ENCODE results near the gene GOT1.
A peak's percentile ranks its signal among the peaks of the same experiment; 100 is the strongest.

GOT1 gene

GRCh38 chr10:99394256-99394655 lies 36.2 kb downstream of the GOT1 start:
- H3K36me3 ChIP-seq (replicated peaks; ENCODE audit: low read depth, low read length) = no peaks in the 10 kb centered on the region
- no peaks in the 10 kb centered on the region for H3K27me3 ChIP-seq (ENCODE audit: low read depth, low read length)
- H3K4me1 ChIP-seq (ENCODE audit: low read length) = peaks cover 16% of the 10 kb centered on the region
- no peak overlapping the region for H3K4me3 ChIP-seq (ENCODE audit: low read length)
- peak overlapping the region; percentile 15; the same call in 1 of the 2 replicates for H3K4me2 ChIP-seq (ENCODE audit: low read length)
- no peak overlapping the region for H2AFZ ChIP-seq (ENCODE audit: low read depth, low read length)
- H4K20me1 ChIP-seq (ENCODE audit: insufficient read depth, low read length) = no peaks in the 10 kb centered on the region
- no peaks in the 10 kb centered on the region for H3K79me2 ChIP-seq (ENCODE audit: low read length)
- H3K9ac ChIP-seq (ENCODE audit: low read length) = no peak overlapping the region
- TF ChIP-seq CTCF (IDR thresholded peaks at IDR 0.05; ENCODE audit: low read depth, low read length) (no peak), EZH2phosphoT487 (IDR thresholded peaks at IDR 0.05; ENCODE audit: low read depth) (no peak)
- no peak overlapping the region for H3K27ac ChIP-seq (ENCODE audit: low read length)
- no peaks in the 10 kb centered on the region for H3K9me3 ChIP-seq (ENCODE audit: insufficient read depth, low read length)

GRCh38 chr10:99393683-99394082 lies 36.7 kb downstream of the GOT1 start:
- no peak overlapping the region for H2AFZ ChIP-seq (ENCODE audit: low read depth, low read length)
- no peaks in the 10 kb centered on the region for H4K20me1 ChIP-seq (ENCODE audit: insufficient read depth, low read length)
- no peaks in the 10 kb centered on the region for H3K9me3 ChIP-seq (ENCODE audit: insufficient read depth, low read length)
- TF ChIP-seq CTCF (IDR thresholded peaks at IDR 0.05; ENCODE audit: low read depth, low read length) (no peak), EZH2phosphoT487 (IDR thresholded peaks at IDR 0.05; ENCODE audit: low read depth) (no peak)
- no peak overlapping the region for H3K9ac ChIP-seq (ENCODE audit: low read length)
- no peaks in the 10 kb centered on the region for H3K36me3 ChIP-seq (replicated peaks; ENCODE audit: low read depth, low read length)
- no peaks in the 10 kb centered on the region for H3K79me2 ChIP-seq (ENCODE audit: low read length)
- H3K4me1 ChIP-seq (ENCODE audit: low read length) = peaks cover 14% of the 10 kb centered on the region
- no peaks in the 10 kb centered on the region for H3K27me3 ChIP-seq (ENCODE audit: low read depth, low read length)
- no peak overlapping the region for H3K4me3 ChIP-seq (ENCODE audit: low read length)
- no peak overlapping the region for H3K4me2 ChIP-seq (ENCODE audit: low read length)
- H3K27ac ChIP-seq (ENCODE audit: low read length) = no peak overlapping the region

- H3K4me1 ChIP-seq (ENCODE audit: low read length) = peaks cover 12% of the 10 kb centered on the region
- H3K36me3 ChIP-seq (replicated peaks; ENCODE audit: low read depth, low read length) = no peaks in the 10 kb centered on the region
- no peak overlapping the region for H2AFZ ChIP-seq (ENCODE audit: low read depth, low read length)
- no peak overlapping the region for H3K4me3 ChIP-seq (ENCODE audit: low read length)
- H3K9ac ChIP-seq (ENCODE audit: low read length) = no peak overlapping the region
- no peaks in the 10 kb centered on the region for H4K20me1 ChIP-seq (ENCODE audit: insufficient read depth, low read length)
- H3K27me3 ChIP-seq (ENCODE audit: low read depth, low read length) = no peaks in the 10 kb centered on the region
- H3K27ac ChIP-seq (ENCODE audit: low read length) = no peak overlapping the region
- no peaks in the 10 kb centered on the region for H3K9me3 ChIP-seq (ENCODE audit: insufficient read depth, low read length)
- H3K4me2 ChIP-seq (ENCODE audit: low read length) = peak overlapping the region; percentile 56; the same call in 1 of the 2 replicates
- no peak for TF ChIP-seq CTCF (IDR thresholded peaks at IDR 0.05; ENCODE audit: low read depth, low read length)
- no peak for TF ChIP-seq EZH2phosphoT487 (IDR thresholded peaks at IDR 0.05; ENCODE audit: low read depth)
- H3K79me2 ChIP-seq (ENCODE audit: low read length) = no peaks in the 10 kb centered on the region
Observed at GRCh38 chr10:99393036-99393435, 37.4 kb downstream of the GOT1 start.

- Histone ChIP-seq H4K20me1 (ENCODE audit: insufficient read depth, low read length) (no peaks in the 10 kb centered on the region), H3K79me2 (ENCODE audit: low read length) (no peaks in the 10 kb centered on the region), H3K36me3 (replicated peaks; ENCODE audit: low read depth, low read length) (no peaks in the 10 kb centered on the region), H2AFZ (ENCODE audit: low read depth, low read length) (no peak overlapping the region), H3K4me1 (ENCODE audit: low read length) (peaks cover 15% of the 10 kb centered on the region), H3K9ac (ENCODE audit: low read length) (no peak overlapping the region), H3K9me3 (ENCODE audit: insufficient read depth, low read length) (no peaks in the 10 kb centered on the region), H3K4me3 (ENCODE audit: low read length) (no peak overlapping the region), H3K27ac (ENCODE audit: low read length) (no peak overlapping the region), H3K4me2 (ENCODE audit: low read length) (no peak overlapping the region), H3K27me3 (ENCODE audit: low read depth, low read length) (no peaks in the 10 kb centered on the region)
- TF ChIP-seq CTCF (IDR thresholded peaks at IDR 0.05; ENCODE audit: low read depth, low read length) (no peak), EZH2phosphoT487 (IDR thresholded peaks at IDR 0.05; ENCODE audit: low read depth) (no peak)
Observed at GRCh38 chr10:99391346-99391745, 39.1 kb downstream of the GOT1 start.

Measured in OCI-LY3 (cell line).